NOMO-1 treated with DMSO at 0.1 percent for 48 hours (cell line): ENCODE data around the gene NMU.
"Not testable (repeated sequence)": the region's sequence is repeated elsewhere in the genome, so short reads cannot be mapped to it uniquely, and the experiment has no call there.

ENCODE experiments used
- DNase-seq: peaks from one replicate; lab custom pipeline; 2025; ENCODE audit not compliant: unreplicated experiment; lab: John Stamatoyannopoulos, UW

Gene NMU

DNA sequence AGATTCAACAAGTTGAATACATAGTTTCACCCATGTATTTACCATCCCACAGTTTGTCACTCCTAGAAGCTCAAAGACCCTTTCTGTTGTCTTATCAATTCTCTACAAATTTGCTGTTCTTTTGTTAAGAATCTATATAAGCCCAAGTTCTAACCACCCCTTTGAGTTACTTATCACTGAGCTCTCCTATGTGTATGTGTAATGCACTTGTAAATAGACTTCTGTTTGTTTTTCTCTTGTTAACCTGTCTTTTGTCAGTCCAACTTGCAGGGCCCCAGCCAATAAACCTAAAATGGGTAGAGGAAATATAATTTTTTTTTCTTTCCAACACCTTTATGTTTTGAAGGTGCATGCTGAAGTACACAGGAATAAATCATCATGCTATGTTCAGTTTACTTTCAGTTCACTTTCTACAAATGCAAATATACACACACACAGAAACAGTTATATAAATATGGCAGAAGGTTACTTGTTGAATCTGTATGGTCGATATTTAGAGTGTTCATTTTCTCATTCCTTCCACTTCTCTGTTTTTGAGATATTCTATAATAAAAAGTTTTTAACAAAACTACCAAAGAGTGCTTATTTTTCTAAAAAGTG is 67.1 kb downstream of the NMU start:
- no peak for DNase-seq

DNA sequence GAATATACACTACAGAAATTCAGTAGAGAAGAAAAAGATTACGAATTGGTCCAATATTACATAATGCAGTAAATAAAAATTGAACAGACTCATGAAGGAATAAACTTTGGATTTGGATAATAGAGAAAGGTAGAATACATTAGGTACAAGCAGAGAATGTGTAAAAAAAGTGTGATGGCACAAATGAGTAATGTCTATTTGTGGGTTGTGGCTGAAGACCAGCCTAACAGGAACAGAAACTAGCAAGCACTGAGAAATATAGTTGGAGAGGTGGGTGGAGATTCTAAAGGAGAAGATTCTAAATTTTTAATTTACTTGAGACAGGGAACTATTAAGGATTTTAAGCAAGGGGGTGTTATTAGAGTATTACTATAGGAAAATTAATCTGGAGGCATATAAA is 74.2 kb downstream of the NMU start:
- peak; percentile 91 for DNase-seq

DNA sequence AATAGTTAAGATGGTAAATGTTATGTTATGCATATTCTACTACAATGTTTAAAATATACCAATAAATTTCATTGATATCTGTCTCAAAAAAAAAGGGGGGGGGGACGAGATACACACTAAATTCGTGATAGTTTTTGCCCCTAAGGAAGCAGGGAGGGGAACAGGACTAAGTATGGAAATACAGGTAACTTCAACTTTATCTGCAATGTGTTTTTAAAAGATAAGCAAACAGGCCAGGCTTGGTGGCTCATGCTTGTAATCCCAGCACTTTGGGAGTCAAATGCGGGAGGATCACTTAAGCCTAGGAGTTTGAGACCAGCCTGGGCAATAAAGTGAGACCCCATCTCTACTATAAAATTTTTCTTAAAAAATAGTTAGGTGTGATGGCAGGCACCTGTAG is 76.0 kb downstream of the NMU start:
- no peak for DNase-seq

DNA sequence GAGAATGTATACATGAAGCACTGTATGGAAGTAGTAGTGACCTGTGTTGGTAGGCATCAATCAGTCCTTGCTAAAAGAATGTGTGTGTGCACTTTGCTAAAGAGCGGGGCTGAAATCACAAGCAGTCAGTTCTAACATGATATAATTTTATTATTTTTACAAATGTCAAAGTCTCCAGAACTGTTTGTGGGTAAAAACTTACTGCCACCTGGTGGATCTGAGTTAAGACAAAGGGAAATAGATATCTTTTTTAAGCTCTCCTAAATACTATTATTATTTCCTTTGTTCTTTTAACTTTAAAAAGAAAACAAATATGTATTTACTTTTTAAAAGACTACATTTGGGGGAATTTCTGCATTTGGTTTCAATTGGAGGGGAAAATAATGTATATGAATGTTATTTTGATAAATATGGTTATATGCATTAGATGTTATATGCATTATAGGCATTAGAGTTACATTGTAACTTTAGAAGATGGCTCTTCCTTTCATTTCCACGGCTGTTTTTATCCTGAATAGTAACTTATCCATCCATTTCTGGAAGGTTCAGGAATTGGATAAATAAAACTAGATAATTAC is 81.6 kb downstream of the NMU start:
- peak; percentile 45 for DNase-seq

DNA sequence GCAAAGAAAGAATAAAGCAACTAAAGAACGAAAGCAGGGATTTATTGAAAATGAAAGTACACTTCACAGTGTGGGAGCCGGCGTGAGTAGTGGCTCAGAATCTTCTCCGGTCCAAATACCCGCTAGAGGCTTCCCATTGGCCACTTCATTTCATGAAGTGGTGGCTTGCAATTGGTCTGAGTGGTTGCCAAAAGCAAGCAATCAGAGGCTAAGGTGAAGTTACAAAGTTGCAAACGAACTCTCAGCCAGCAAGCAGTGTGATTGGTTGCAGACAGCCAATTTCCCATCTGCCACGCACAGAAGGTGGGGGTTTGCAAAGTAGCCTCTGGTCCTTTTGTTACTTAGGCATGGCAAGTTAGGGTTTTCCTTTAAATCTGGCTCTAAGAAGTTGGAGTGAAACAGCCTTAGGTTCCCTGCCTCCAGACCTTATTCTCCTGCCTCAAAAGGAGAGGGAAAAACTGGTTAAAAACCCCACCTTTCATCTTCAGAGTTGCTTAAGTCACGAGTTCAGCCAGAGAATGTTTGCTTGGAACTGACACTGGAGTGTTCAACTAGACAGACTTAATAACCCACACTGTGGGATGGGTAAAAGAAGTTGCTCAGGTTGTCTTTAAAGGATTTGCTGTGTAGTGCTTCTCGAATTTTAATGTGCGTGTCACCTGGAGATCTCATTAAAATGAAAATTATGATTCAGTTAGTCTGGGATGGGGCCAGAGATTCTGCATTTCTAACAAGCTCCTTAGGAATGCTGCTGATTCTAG is 82.5 kb downstream of the NMU start:
- DNase-seq: peak; percentile 34

DNA sequence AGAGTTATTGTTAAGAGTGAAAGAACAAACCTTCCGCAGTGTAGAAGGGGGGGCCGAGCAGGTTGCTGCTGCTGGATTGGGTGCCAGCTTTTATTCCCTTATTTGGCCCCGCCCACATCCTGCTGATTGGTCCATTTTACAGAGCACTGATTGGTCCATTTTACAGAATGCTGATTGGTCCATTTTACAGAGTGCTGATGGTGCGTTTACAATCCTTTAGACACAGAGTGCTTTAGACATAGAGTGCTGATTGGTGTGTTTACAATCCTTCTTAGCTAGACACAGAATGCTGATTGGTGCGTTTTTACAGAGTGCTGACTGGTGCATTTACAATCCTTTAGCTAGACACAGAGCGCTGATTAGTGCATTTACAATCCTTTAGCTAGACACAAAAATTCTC is 84.1 kb downstream of the NMU start:
- DNase-seq: not testable (repeated sequence)

DNA sequence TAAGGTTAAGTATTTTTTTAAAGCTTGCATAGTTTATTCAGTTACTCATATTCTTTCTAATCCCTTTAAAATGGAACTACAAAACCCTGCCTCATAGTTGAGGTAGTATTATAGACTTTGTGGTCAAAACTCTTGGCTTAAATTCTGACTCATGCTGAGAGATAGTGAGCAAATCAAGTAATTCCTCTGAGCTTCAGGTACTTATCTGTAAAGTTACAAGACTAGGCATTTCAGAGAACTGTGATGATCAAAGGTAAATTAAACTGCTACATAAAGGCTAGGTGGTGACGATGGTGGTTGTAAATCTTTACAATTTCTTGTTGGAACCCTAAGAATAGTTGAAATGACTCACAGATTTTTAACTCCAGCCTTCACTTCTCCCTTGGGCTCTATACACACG is 86.2 kb downstream of the NMU start:
- DNase-seq: peak; percentile 3

DNA sequence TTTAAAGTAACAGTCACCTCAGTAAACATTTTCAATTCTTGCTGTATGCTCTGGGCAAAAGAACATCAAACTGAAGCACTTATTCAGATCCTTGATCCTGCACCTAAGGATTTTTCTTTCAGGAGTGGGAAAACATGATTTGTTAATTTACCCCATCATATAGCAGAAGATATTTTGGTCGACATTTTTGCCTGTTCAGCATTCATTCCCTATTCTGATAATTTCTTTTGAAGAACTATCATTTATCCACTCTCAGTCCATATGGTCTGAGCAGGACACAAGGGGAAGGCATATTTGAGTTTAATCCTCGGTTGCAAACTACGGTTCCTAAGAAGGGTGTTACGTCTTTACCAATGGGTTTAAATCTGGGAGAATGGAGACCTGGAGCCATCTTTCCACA is 88.2 kb downstream of the NMU start:
- no peak for DNase-seq

DNA sequence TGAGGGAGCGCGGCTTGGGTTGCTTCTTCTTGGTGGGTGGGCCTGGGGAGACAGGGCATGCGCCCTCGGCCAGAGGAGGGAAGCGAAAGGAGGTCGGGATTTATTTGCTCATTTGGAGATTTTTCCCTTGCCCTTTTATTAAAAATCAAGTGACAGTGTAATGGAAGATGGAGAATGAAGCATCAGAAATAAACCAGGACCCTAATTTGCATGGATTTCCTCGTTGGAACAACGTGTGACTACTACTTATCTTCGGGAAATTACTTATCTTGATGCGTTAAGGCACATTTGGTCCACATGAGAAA is 88.7 kb downstream of the NMU start:
- DNase-seq: no peak

DNA sequence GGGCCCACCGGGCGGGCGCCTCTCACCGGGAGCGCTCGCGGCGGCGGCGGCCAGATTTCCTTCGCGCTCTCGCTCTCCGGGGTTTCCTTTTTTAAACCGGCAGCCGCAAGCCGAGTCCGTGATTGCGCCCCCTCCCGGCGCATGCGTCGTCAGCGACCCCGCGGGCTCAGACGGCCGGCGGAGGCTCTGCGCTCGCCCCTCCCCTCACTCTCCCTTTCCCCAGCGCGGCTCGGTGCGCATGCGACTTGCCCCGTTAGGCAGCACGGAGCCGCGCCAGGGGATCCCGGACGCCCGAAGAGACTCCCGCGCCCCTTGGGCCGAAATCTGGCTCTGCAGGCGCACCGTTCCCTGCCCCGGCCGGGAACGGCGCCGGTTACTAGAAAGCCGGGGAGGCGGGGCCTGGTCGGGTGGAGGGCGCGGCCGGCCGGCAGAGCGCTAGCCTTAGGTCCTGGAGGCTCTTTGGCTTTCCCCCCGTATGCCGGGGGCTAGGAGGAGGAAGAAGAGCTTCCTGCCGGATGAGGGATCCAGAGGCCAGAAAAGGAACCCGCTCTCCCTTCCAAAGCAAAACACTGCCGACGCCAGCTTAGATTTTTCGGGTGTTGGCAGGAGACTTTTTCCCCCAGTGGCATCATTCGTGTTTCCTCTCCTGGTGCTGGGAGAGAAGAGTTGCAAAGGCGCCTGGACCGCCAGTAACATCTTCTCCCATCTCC is 89.2 kb downstream of the NMU start, which contains the start of gene CLOCK:
Gene CLOCK, minus strand, starts transcription at position 154 of the 710 bp plus-strand sequence. CDS start 64,124 bp downstream, outside the sequence.
- DNase-seq: peak; percentile 72

DNA sequence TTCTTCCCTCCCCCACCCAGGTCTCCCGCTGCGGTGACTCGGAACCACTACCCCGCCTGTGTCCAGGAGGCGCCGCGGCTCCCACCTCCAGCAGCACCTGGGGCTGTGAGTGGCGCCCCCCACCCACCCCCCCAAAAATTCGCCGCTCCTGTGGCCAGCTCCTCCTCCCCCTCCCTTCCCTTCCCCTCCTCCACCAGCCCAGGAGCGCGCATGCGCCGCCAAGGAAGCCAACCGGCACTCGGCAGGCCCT is 89.7 kb downstream of the NMU start:
- no peak for DNase-seq

DNA sequence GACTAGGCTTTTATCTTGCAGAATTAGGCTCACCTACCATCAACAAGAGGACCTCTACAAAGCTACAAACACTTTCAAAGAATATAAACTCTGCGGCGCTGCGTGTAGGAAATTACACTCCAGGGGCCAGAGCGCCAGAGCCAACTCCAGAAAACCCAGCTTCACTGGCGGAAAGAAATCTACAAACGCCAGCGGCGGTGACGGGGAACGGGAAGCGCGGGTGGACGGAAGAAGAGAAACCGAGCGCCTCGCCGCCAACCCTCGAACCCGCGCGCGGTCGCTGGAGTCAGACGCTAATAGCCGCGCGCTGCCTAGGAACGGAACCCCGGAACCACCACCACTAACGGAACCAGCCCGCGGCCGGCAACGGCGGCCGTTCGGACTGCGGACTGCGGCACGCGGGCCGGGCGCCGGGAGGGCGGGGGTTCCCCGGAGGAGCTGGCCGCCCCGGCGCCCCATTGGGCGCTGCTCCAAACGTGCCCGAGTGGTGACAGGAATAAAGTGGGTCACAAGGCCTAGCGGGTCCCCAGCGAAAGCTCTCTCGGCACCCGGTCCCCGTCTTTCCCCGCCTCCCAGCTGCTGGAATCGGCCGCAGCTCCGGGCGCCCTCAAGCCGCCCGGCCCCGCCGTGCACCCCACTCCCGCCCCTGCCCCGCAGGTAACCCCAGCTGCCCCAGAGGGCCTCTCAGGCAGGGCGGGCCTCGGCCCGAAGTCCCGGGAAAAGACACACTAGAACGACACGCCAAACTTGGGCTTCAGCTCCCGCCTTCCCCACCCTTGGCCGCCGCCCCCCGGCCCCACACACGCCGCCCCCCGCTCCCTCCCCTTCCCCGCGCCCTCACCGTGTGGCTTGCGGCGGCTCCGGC is 90.2 kb downstream of the NMU start:
- DNase-seq: peak; percentile 47
